Caco-2 (cell line): ENCODE measurements around the gene NCKAP5. TPM values are rescaled to one million over a fixed set of nuclear protein-coding genes. Genes with fewer than 3 reads are reported as not detected.

ENCODE experiments used
- BruUV-seq: library from RNA; stranded (reverse); fragments of 400-500 nt; replicated peaks from 2 replicates; lab custom pipeline; 2021; lab: Mats Ljungman, UMichigan
- CTCF ChIA-PET: fragments of 300-600 bp; sonication (Branson Sonifier 250); formaldehyde crosslinking; loops from one replicate; lab custom pipeline; 2022; ENCODE audit warnings: antibody characterized with exemption; lab: Charles Lee
- POLR2A ChIA-PET: fragments of 300-600 bp; sonication (Branson Sonifier 250); formaldehyde crosslinking; loops from one replicate; lab custom pipeline; 2022; ENCODE audit warnings: antibody characterized with exemption; lab: Charles Lee
- DNase-seq, 2 experiments: peaks; one replicate each; pipeline versions ENCODE4 v3.0.0 to v3.0.0-alpha.2; 2020 to 2022
- H3K27me3 ChIP-seq: replicated peaks from 2 replicates; pipeline ENCODE4 v1.6.0; 2011; ENCODE audit warnings: low read length; ENCODE audit not compliant: control insufficient read depth, insufficient read depth
- H3K36me3 ChIP-seq: 2 replicates; pipeline ENCODE4 v1.5.1; 2011; ENCODE audit warnings: low read length; ENCODE audit not compliant: control insufficient read depth, insufficient read depth
- H3K4me1 ChIP-seq: fragments of 250-450 bp; sonication (Bioruptor Pico); 2 replicates; pipeline ENCODE4 v1.5.1; 2020; ENCODE audit warnings: mild to moderate bottlenecking
- H3K4me3 ChIP-seq: 2 replicates; pipeline ENCODE4 v1.5.1; 2011; ENCODE audit warnings: low read depth, mild to moderate bottlenecking, control low read depth, low read length
- H3K9me3 ChIP-seq: fragments of 250-450 bp; sonication (Bioruptor Pico); 2 replicates; pipeline ENCODE4 v1.5.1; 2020; ENCODE audit warnings: mild to moderate bottlenecking, moderate library complexity
- H3K27ac Mint-ChIP-seq: one replicate; pipeline ENCODE4 v1.8.0; 2022; ENCODE audit warnings: mixed read lengths; ENCODE audit not compliant: unreplicated experiment
- H3K27me3 Mint-ChIP-seq: one replicate; pipeline ENCODE4 v1.8.0; 2022; ENCODE audit warnings: mixed read lengths; ENCODE audit not compliant: insufficient read depth, unreplicated experiment
- H3K36me3 Mint-ChIP-seq: one replicate; pipeline ENCODE4 v1.8.0; 2022; ENCODE audit warnings: mild to moderate bottlenecking, mixed read lengths; ENCODE audit not compliant: insufficient read depth, unreplicated experiment
- H3K4me1 Mint-ChIP-seq: one replicate; pipeline ENCODE4 v1.8.0; 2022; ENCODE audit warnings: low read depth, mixed read lengths; ENCODE audit not compliant: unreplicated experiment
- H3K4me3 Mint-ChIP-seq: one replicate; pipeline ENCODE4 v1.8.0; 2022; ENCODE audit warnings: mild to moderate bottlenecking, moderate library complexity, mixed read lengths; ENCODE audit not compliant: unreplicated experiment
- H3K9me3 Mint-ChIP-seq: one replicate; pipeline ENCODE4 v1.8.0; 2022; ENCODE audit warnings: mixed read lengths; ENCODE audit not compliant: unreplicated experiment
- CTCF ChIP-seq, 2 experiments: fragments of 200-600 bp in 1 of 2; IDR thresholded peaks; 1 replicate in 1 of 2; 2 replicates in 1 of 2; pipeline versions ENCODE4 v1.5.1 to v1.8.0; 2011 to 2022; ENCODE audit warnings: antibody characterized with exemption in 1 of 2, control low read depth in 1 of 2, inconsistent platforms in 1 of 2, low read depth in 1 of 2, low read length in 1 of 2, mild to moderate bottlenecking in 1 of 2, moderate library complexity in 1 of 2; ENCODE audit not compliant: insufficient read depth in 1 of 2, severe bottlenecking in 1 of 2, unreplicated experiment in 1 of 2
- intact Hi-C: fragments of 100-400 bp; cut with micrococcal nuclease; formaldehyde crosslinking; loops from one replicate; pipeline ENCODE4 v1.10.0; 2022; ENCODE audit not compliant: unreplicated experiment
- total RNA-seq: library from RNA; stranded (reverse); gene quantifications from 2 replicates; pipeline ENCODE4 v1.2.3, GENCODE V29; 2022

NCKAP5 gene
- total RNA-seq, 1 experiment from 2014 or later: 3.8 TPM

- DNase-seq: no peak
- ChIA-PET CTCF (no interaction called here), POLR2A (no interaction called here)
- BruUV-seq: no TSS peak
- H3K27me3 ChIP-seq: no peaks in the 10 kb centered on the region
- Mint-ChIP-seq H3K27ac (no peak overlapping the region), H3K4me1 (no peaks in the 10 kb centered on the region), H3K4me3 (no peak overlapping the region), H3K36me3 (no peaks in the 10 kb centered on the region), H3K9me3 (no peaks in the 10 kb centered on the region), H3K27me3 (no peaks in the 10 kb centered on the region)
- no peak overlapping the region for H3K4me3 ChIP-seq
- no peaks in the 10 kb centered on the region for H3K9me3 ChIP-seq
- no peak for TF ChIP-seq CTCF (IDR thresholded peaks at IDR 0.05; ENCODE audit: insufficient read depth in 1 of 2, low read depth in 1 of 2, low read length in 1 of 2, severe bottlenecking in 1 of 2, unreplicated experiment in 1 of 2)
- no peaks in the 10 kb centered on the region for H3K4me1 ChIP-seq
- intact Hi-C loops: no loop called here
- no peaks in the 10 kb centered on the region for H3K36me3 ChIP-seq
These were observed 10.6 kb downstream of the NCKAP5 start for GRCh38 chr2:133557614-133558013.

- DNase-seq: no peak
- Histone ChIP-seq H3K4me3 (no peak overlapping the region), H3K9me3 (no peaks in the 10 kb centered on the region), H3K27me3 (no peaks in the 10 kb centered on the region), H3K36me3 (no peaks in the 10 kb centered on the region), H3K4me1 (no peaks in the 10 kb centered on the region)
- Mint-ChIP-seq H3K36me3 (no peaks in the 10 kb centered on the region), H3K4me3 (no peak overlapping the region), H3K27me3 (no peaks in the 10 kb centered on the region), H3K9me3 (no peaks in the 10 kb centered on the region), H3K4me1 (no peaks in the 10 kb centered on the region), H3K27ac (no peak overlapping the region)
- ChIA-PET POLR2A (no interaction called here), CTCF (interaction anchor here (1.1 kb wide), 1 partner anchor 34 kb away, joined by 3 read pairs; no protein-coding TSS in a partner anchor)
- TF ChIP-seq CTCF (IDR thresholded peaks at IDR 0.05; ENCODE audit: insufficient read depth in 1 of 2, low read depth in 1 of 2, low read length in 1 of 2, severe bottlenecking in 1 of 2, unreplicated experiment in 1 of 2): no peak
- BruUV-seq: no TSS peak
- intact Hi-C loops: no loop called here
These were observed 14.3 kb downstream of the NCKAP5 start for GRCh38 chr2:133553838-133554408.

- no peak for TF ChIP-seq CTCF (IDR thresholded peaks at IDR 0.05; ENCODE audit: insufficient read depth in 1 of 2, low read depth in 1 of 2, low read length in 1 of 2, severe bottlenecking in 1 of 2, unreplicated experiment in 1 of 2)
- ChIA-PET POLR2A (no interaction called here), CTCF (interaction anchor here (1.1 kb wide), 1 partner anchor 34 kb away, joined by 3 read pairs; no protein-coding TSS in a partner anchor)
- intact Hi-C loops: no loop called here
- Histone ChIP-seq H3K9me3 (no peaks in the 10 kb centered on the region), H3K4me3 (no peak overlapping the region), H3K4me1 (no peaks in the 10 kb centered on the region), H3K27me3 (no peaks in the 10 kb centered on the region), H3K36me3 (no peaks in the 10 kb centered on the region)
- DNase-seq: no peak
- Mint-ChIP-seq H3K27me3 (no peaks in the 10 kb centered on the region), H3K9me3 (no peaks in the 10 kb centered on the region), H3K36me3 (no peaks in the 10 kb centered on the region), H3K27ac (no peak overlapping the region), H3K4me1 (no peaks in the 10 kb centered on the region), H3K4me3 (no peak overlapping the region)
- no TSS peak for BruUV-seq
These were observed 15.0 kb downstream of the NCKAP5 start for GRCh38 chr2:133553251-133553650.
